GM12872 (cell line): ENCODE data around the gene RAB3IP.

ENCODE experiments used
- CTCF ChIP-seq: IDR thresholded peaks from 3 replicates; pipeline ENCODE4 v1.5.1; 2011; ENCODE audit warnings: low read depth, mild to moderate bottlenecking, low read length, moderate library complexity; ENCODE audit not compliant: insufficient read depth

Gene RAB3IP

DNA sequence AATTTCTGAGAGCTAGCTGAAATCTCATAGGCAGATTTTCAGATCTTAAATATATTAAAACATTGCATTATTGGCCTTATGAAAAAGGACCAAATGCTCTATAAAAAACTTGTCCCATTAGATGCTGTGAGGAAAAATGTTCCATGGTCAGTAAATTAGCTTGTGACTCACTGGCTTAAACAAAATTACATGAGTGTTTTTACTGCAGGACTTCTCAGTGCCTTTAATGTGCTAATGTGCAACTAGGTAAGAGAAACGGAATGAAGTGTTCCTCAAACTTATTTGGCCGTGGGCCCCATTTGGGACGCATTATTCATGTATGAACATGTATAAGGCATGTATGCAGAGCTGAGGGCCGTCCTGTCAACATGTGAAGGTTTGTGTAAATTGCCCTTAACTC, 128.0 kb downstream of the RAB3IP start:
- TF ChIP-seq CTCF: no peak

DNA sequence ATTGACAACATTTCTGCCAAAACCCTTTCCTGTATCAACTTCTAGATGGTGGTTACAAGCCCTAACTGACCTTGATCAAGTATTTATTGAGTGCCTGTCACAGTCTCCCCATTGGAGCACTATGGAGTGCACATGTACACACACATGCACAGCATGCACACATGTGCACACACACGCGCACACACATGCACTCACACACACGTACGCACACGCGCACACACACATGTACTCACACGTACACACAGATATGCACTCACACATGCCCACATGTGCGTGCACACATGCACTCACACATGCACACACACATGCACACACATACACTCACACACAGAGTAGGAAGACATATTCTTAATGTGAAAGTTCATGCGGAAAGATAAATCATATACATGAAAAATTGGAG, 130.0 kb downstream of the RAB3IP start:
- TF ChIP-seq CTCF: no peak

DNA sequence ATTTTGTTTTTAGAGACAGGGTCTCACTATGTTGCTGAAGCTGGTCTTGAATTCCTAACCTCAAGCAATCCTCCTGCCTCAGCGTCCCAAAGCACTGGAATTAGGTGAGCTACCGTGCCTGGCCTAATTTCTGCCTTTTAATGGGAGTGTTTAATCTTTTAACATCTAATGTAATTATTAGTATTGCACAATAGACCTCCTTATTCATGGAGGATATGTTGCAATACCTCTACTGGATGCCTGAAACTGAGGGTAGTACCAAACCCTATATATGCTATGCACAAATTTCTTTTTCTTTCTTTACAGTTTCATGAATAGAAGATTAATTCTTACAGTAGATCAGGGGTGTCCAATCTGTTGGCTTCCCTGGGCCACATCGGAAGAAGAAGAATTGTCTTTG, 134.1 kb downstream of the RAB3IP start:
- TF ChIP-seq CTCF: no peak
